HG03520 (cell line): ENCODE data around the gene KIF21B.
"Not testable (repeated sequence)": the region's sequence is repeated elsewhere in the genome, so short reads cannot be mapped to it uniquely, and the experiment has no call there.

ENCODE experiments used
- ATAC-seq: cut with Tn5 transposase; IDR thresholded peaks from one replicate; pipeline ENCODE4 v1.9.1; 2021; ENCODE audit warnings: mild to moderate bottlenecking, moderate library complexity; ENCODE audit not compliant: unreplicated experiment

The KIF21B gene

DNA sequence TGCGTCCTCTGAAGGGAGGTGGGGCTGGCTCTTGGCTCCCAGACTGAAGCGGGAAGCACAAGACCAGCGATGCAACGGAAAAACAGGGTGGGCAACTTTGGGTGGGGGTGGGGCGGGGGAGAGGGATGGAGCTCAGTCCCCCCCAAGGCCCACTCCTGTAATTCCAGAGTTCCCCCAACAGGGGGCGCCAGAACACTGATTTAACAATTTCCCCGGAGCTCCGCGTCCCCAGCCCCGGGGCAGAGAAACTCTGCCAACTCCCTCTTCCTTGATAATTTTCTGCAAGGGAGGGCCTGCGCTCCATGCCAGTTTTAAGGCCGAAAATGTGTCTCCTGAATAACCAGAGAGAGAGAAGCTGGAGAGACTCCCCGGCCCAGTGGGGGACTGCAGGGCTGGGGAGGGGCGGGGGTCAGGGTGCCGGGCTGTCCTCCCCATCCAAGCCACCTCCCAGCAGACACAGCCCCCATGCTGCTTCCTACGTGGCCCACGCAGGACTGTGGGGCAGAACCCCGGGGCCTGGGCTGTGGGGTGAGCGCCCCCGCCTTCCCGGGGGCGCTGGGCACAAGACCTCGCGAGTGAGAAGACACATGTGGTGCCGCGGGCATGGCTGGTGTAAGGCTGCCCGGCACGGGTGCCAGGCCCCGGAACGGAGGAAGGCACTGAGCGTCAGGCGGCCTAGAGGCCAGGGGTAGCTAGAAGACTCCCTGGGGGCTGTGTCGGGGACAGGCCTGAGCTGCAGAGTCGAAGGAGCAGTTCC, 51.4 kb downstream of the KIF21B start:
- no peak for ATAC-seq

GRCh38 chr1:200971428-200971903, 52.0 kb downstream of the KIF21B start:
- ATAC-seq, result no peak

GRCh38 chr1:200970771-200971427, 52.6 kb downstream of the KIF21B start:
- ATAC-seq, result no peak

DNA sequence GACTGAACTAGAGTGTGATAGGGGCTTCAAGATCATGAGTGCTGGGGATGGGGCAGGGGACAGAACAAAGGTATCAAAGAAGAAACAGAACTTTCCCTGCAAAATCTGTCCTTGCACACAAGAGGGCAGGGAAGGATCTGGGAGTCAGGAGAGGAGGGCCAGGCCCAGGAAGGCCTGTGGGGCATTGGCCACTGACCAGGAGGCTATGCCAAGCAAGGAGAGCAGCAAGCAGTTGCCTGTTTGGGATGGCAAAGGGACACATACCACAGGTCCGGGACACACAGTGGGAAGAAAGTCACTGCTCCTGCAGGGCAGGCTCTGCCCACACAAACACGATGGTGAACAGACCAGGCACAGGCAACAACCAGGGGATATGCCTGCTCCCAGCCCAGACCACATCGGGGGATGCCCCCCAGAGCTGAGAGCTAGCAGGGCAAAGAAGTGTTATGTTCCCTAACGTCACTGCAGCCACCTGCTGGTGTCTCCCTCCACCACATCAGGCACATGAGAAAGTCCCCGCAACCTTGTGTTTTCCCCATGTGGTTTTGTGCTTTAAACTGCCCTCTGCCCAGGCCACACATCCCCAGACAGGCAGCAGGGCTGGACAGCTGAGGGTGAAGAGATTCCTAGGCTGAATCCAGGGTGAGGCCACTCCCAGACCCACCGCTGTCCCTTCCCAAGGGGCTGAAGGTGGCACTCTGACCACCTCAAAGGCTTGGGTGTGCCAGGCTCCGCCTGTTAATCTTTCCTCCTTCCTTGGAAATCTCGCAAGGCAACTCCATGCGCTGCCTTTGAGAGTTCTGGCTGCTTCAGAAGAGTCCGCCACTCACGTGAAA, 53.6 kb downstream of the KIF21B start:
- ATAC-seq, result peak; percentile 70

DNA sequence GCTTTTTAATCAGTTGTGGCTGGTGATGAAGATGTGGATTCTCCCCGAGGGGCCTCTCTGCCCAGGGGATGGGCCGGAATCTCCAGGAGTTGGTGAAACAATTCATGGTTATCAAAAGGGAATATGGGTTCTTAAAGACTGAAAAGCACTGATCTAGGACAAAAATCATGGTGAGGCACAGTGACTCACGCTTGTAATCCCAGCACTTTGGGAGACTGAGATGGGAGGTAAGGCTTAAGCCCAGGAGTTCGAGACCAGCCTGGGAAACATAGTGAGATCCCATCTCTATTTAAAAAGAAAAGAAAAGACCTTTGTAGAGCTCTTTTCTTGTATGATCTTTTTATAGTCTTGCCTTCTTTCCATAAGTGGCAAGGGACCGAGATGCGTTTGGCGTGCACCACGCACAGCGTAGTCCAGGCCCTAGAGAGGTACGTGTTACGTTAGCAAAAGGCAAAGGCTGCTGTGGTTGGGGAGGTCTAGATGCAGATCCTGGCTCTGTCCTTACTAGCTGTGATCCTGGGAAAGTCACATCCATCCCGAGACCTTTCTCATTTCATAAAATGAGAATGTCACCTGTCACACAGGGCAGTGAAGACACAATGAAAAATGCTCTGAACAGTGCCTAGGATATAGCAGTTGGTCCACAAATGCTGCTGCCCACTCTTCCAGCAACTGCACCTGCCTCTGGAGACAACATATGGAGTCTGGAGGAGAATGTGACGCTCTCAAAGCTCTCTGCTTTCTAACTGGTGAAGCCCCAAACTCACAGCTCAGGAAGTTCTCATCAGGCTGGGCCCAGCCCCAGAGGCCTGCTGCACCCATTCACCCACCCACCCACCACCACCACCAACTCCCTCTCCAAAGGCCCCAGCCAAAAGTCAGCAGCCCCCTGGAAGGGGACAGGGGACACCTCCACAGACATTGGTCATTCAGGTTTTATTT, 54.8 kb downstream of the KIF21B start:
- ATAC-seq, result no peak

GRCh38 chr1:200967693-200968468, 55.6 kb downstream of the KIF21B start:
- ATAC-seq, result no peak

- ATAC-seq, result no peak
Measured at GRCh38 chr1:200966934-200967333, 56.6 kb downstream of the KIF21B start.

DNA sequence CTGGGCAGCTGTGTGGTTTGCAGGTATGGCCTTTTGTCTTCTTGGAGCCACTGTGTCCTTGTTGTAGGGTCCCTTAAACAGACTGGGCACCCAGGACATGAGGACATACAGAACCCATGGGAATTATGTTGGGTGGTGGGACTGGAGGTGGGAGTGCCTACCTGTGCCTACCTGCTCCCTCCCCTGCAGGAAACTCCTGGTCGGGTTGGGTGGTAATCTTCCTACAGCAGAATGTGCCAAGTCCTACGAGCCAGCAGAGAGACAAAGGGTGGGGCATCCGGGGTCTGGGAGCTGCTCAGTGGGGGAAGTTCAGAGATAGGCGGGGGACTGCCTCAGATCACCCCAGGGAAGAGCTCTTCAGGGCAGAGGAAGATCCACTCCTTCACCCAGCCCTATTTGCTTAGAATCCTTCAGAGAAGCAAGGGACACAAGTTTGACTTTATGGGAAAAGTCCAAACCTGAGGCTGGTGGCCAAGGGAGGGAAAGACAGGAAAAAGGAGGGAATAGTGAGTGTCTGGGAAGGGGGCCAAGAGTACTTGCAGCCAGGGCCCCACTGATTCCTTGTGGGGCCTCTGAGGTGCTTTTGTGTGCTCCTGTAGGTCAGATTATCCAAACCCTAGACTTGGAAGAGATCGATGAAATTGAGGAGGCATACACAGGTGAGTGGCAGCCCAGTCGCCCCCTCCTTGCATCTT, 58.3 kb downstream of the KIF21B start:
- ATAC-seq, result no peak

DNA sequence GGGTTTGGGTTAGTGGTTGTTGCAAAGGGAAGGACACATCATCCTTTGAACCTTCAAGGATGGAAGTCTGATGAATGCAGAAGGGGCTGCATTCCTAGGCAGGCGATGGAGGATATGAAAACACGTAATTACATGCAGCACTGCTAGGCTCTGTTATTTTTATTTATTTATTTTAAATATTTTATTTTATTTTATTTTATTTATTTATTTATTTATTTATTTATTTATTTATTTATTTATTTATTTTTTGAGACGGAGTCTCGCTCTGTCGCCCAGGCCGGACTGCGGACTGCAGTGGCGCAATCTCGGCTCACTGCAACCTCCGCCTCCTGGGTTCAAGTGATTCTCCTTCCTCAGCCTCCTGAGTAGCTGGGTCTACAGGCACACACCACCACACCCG, 59.6 kb downstream of the KIF21B start:
- not testable (repeated sequence) for ATAC-seq

DNA sequence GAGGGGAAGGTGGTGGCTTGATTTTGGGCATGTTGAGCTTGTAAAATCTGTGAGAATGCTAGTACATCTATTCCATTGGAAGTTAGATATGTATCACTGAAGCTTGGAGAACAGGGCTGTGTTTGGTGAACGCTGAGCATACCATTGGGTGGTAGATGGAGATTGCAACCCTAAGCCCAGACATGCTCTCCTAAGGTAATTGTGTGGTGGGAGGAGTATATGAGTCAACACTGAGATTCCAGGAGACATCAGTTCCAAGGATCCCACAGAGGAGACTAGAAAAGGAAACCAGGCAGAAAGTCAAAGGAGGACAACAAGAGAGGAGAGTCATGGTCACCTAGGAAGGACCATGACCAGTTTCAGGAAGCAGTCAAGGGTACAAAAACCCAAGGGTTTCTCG, 60.4 kb downstream of the KIF21B start:
- no peak for ATAC-seq

- no peak for ATAC-seq
Measured at GRCh38 chr1:200962631-200963030, 60.9 kb downstream of the KIF21B start.

- not testable (repeated sequence) for ATAC-seq
Measured at GRCh38 chr1:200962151-200962550, 61.4 kb downstream of the KIF21B start.

GRCh38 chr1:200960948-200961340, 62.6 kb downstream of the KIF21B start:
- no peak for ATAC-seq

- no peak for ATAC-seq
Measured at GRCh38 chr1:200960236-200960947, 63.1 kb downstream of the KIF21B start.

DNA sequence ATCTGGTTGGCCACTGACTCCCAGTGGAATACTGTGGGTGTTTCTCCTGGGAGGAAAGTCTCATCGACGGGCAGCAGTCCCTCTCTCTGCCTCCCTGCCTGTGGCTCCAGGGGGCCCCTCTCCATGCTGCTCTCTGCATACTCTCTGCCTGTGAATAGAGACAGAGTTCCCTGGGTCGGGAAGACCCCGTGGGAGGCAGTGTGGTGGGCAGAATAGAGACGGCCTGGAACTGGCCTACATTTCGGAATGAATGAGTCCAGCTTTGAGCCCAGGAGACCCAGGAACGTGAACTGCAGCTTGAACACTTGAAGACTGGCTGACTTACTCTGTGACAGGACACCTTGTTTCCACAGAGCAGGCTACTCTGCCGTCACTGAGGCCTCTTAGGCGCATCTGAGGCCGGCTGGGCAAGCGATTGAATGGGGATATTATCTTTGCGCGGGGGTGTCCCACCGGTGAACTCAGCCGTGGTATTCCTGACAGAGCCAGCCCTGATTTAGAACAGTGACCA, 64.0 kb downstream of the KIF21B start:
- ATAC-seq, result no peak

DNA sequence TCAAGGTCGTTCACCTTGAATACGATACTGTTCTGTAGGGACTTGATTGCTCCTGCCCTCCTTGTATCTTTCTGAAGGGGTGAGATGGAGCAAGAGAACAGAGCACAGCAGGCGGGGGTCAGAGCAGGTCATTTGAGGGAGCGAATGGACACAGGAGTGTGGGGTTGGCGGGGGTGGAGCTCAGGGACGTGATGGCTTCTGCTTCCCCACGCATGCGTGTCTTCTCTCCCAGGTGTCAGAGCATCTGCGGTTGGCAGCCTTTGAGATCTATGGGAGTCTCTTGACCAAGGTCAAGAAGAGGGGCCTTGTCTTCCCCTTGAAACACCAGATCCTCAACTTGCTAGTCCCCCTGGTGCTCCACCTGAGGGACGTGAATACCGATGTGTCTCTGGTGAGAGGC, 64.9 kb downstream of the KIF21B start:
- ATAC-seq, result no peak

DNA sequence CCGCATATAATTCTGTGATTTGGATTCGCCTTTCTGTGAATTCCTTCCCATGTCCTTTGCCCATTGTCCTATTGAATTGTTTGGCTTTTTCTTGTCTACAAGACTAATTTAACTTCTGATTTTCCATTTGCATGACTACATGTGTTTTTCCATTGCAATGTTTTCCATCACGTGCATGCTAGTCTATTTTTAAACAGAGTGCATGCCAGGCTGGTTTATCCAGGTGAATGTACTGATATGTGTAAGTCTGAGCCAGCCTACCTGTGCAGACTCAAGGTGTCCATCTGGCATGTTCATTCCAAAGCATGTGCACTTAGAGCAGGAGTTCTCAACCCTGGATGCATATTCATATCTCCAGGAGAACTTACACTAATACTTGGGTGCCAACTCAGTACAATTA, 69.1 kb downstream of the KIF21B start:
- no peak for ATAC-seq

DNA sequence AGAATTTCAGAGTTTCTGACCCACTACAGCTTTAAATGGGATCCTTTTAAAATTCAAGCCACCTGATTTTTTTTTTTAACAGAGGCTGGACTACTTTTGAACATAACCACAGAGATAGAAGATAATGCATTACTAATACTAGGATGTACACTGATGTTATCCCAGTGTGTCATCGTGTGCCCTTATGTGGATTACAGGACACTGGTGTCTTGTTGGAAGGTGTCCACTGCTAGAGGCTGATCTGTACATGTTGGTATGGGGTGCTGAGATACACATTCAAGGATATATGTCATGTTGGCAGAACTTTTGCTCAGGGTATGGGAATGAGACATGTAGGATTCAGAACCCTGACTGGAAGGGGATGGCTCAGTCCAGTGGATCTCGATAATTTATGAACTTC, 72.5 kb downstream of the KIF21B start:
- no peak for ATAC-seq
